BLaER1 treated with 17β-estradiol and CSF1 and Interleukin-3, amounts not matched to agents 10 nM and 100 nM (cell line): ENCODE data around the gene GLYATL1B.
"Not testable (repeated sequence)": the region's sequence is repeated elsewhere in the genome, so short reads cannot be mapped to it uniquely, and the experiment has no call there.

Experiments used
- H3K27ac ChIP-seq, 11 experiments: shearing (Covaris generic); formaldehyde crosslinking; 2 replicates each; pipeline ENCODE4 v1.8.1; 2022
- H3K27me3 ChIP-seq, 11 experiments: shearing (Covaris generic); formaldehyde crosslinking; 2 replicates each; pipeline ENCODE4 v1.8.1; 2022
- H3K36me3 ChIP-seq, 11 experiments: shearing (Covaris generic); formaldehyde crosslinking; 2 replicates each; pipeline ENCODE4 v1.8.1; 2022
- H3K4me1 ChIP-seq, 10 experiments: shearing (Covaris generic); formaldehyde crosslinking; 2 replicates each; pipeline ENCODE4 v1.8.1; 2022
- H3K4me2 ChIP-seq, 11 experiments: shearing (Covaris generic); formaldehyde crosslinking; 2 replicates each; pipeline ENCODE4 v1.8.1; 2022
- H3K4me3 ChIP-seq, 10 experiments: shearing (Covaris generic); formaldehyde crosslinking; 2 replicates each; pipeline ENCODE4 v1.8.1; 2022
- H3K9ac ChIP-seq, 11 experiments: shearing (Covaris generic); formaldehyde crosslinking; 2 replicates each; pipeline ENCODE4 v1.8.1; 2022
- H3K9me3 ChIP-seq, 11 experiments: shearing (Covaris generic); formaldehyde crosslinking; replicated peaks in 1 of 11; 2 replicates each; pipeline ENCODE4 v1.8.1; 2022
- H4K20me1 ChIP-seq, 11 experiments: shearing (Covaris generic); formaldehyde crosslinking; 2 replicates each; pipeline ENCODE4 v1.8.1; 2022
- Cebpa-rat ChIP-seq, 11 experiments: shearing (Covaris generic); IDR thresholded peaks; 2 replicates each; pipeline ENCODE4 v1.8.1; 2022

The GLYATL1B gene

DNA sequence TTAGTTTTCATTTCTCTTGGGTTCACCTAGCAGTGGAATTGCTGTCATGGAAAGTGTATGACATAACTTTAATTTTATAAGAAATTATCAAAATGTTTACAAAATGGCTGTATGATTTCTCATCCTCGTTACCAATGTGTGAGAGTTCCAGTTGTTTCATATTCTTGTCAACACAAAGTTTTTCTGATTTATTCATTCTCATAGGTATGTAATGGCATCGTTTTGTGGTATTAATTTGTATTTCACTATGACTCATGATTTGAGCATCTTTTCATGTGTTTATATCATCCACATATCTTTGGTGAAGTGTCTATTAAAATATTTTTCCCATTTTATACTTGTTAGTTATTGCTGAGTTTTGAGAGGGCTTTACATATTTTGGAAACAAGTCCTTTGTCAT, 26.4 kb downstream of the GLYATL1B start:
- no peak overlapping the region for H3K4me2 ChIP-seq
- peaks cover 18 to 86% (median 82%) of the 10 kb centered on the region in 11 experiments for H3K36me3 ChIP-seq
- H3K4me3 ChIP-seq = no peak overlapping the region
- H3K9ac ChIP-seq = no peak overlapping the region
- no peak overlapping the region for H3K27ac ChIP-seq
- no peaks in the 10 kb centered on the region for H3K27me3 ChIP-seq
- no peak for TF ChIP-seq Cebpa-rat (IDR thresholded peaks at IDR 0.05)
- no peaks in the 10 kb centered on the region; a peak in 1 of 22 replicates for H4K20me1 ChIP-seq
- H3K4me1 ChIP-seq = peaks cover 19 to 36% (median 22%) of the 10 kb centered on the region in 10 experiments
- peaks cover 20 to 65% (median 46%) of the 10 kb centered on the region in 11 experiments for H3K9me3 ChIP-seq

DNA sequence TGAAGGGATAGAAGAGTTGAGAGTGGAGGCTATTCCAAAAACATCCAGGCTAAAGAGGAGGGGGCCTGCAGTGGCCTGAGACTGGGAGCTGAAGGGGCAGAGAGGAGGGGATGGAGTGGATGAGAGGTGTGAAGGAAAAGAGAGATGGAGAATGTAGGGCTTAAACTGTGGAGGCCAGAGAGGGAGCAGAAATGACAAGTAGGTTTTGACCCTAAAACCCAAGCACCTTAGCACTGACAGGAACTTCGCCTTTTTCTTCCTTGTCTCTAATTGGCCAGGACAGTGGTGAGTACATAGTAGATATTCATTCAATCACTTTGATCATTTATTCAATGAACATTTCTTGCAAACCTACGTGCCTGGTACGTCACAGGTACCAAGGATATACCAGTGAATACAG, 28.2 kb downstream of the GLYATL1B start:
- no peak for TF ChIP-seq Cebpa-rat (IDR thresholded peaks at IDR 0.05)
- H3K27me3 ChIP-seq = no peaks in the 10 kb centered on the region
- no peak overlapping the region for H3K9ac ChIP-seq
- no peak overlapping the region for H3K4me2 ChIP-seq
- H3K4me3 ChIP-seq = no peak overlapping the region
- H3K4me1 ChIP-seq = peaks cover under 1 to 18% (median 5%) of the 10 kb centered on the region in 10 experiments; a peak in 18 of 20 replicates
- H3K27ac ChIP-seq = no peak overlapping the region
- H3K36me3 ChIP-seq = peaks cover 34 to 100% (median 100%) of the 10 kb centered on the region in 11 experiments
- peaks cover 38 to 84% (median 65%) of the 10 kb centered on the region in 11 experiments for H3K9me3 ChIP-seq
- no peaks in the 10 kb centered on the region for H4K20me1 ChIP-seq

GRCh38 chr11:59115553-59115952, 29.4 kb downstream of the GLYATL1B start:
- H3K9me3 ChIP-seq = peaks cover 44 to 92% (median 74%) of the 10 kb centered on the region in 11 experiments
- H3K27me3 ChIP-seq = no peaks in the 10 kb centered on the region
- no peak for TF ChIP-seq Cebpa-rat (IDR thresholded peaks at IDR 0.05)
- no peaks in the 10 kb centered on the region for H4K20me1 ChIP-seq
- no peak overlapping the region for H3K27ac ChIP-seq
- peaks cover 0 to 7% (median 0%) of the 10 kb centered on the region in 10 experiments; a peak in 2 of 20 replicates for H3K4me1 ChIP-seq
- H3K9ac ChIP-seq = no peak overlapping the region
- H3K36me3 ChIP-seq = peaks cover 35 to 100% (median 97%) of the 10 kb centered on the region in 11 experiments
- H3K4me3 ChIP-seq = no peak overlapping the region
- H3K4me2 ChIP-seq = no peak overlapping the region

DNA sequence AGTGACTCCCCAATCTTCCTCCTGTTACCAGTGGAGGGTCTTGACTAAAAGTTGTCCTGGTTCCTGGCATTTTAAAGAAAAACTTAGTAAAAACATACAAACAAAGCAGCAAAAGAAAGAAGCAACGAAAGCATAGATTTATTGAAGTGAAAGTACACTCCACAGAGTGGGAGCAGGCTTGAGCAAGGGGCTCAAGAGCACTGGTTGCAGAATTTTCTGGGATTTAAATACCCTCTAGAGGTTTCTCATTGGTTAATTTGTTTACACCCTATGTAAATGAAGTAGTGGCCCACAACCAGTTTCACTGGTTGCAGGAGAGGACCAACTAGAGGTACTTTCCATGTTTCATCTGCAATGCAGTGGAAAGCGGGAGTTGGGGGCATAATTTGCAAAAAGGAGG, 31.7 kb downstream of the GLYATL1B start:
- H3K27ac ChIP-seq = no peak overlapping the region
- H3K4me3 ChIP-seq = 0 out of 20 replicates have a peak overlapping the region, but pooled peaks of 4 of the 10 experiments have one; percentile 1 to 19 (median 10)
- no peak overlapping the region for H3K4me2 ChIP-seq
- H3K27me3 ChIP-seq = no peaks in the 10 kb centered on the region
- no peaks in the 10 kb centered on the region for H4K20me1 ChIP-seq
- H3K9me3 ChIP-seq = peaks cover 46 to 97% (median 90%) of the 10 kb centered on the region in 11 experiments
- peaks cover 35 to 100% (median 95%) of the 10 kb centered on the region in 11 experiments for H3K36me3 ChIP-seq
- no peaks in the 10 kb centered on the region for H3K4me1 ChIP-seq
- H3K9ac ChIP-seq = no peak overlapping the region
- TF ChIP-seq Cebpa-rat (IDR thresholded peaks at IDR 0.05) = no peak

DNA sequence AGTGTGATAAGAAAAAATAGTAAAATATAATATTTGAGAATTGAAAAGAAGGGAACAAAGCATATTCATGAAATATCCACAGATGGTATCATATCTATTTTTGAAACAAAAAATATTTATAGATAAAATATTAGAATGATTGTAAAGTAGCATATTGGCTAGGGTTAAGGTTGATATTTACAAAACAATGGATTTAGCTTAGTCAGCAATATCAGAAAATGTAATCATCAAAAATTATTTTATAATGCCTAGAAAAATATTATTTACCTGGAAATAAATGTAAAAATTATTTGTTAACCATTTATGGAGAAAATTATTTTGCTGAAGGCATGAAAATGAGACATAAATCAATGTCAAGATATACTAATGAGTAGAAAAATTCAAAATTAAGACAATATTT, 33.7 kb downstream of the GLYATL1B start:
- Histone ChIP-seq H3K4me2 (no peak overlapping the region), H3K27ac (no peak overlapping the region), H3K27me3 (no peaks in the 10 kb centered on the region), H3K4me3 (no peak overlapping the region), H3K9ac (no peak overlapping the region), H4K20me1 (no peaks in the 10 kb centered on the region), H3K36me3 (peaks cover 36 to 100% (median 95%) of the 10 kb centered on the region in 11 experiments), H3K9me3 (peaks cover 44 to 97% (median 92%) of the 10 kb centered on the region in 11 experiments), H3K4me1 (no peaks in the 10 kb centered on the region)
- no peak for TF ChIP-seq Cebpa-rat (IDR thresholded peaks at IDR 0.05)

GRCh38 chr11:59135648-59136461, 49.7 kb downstream of the GLYATL1B start:
- H3K9ac ChIP-seq = peak overlapping the region; percentile 35 to 70 (median 57); a peak in 18 of 22 replicates
- H4K20me1 ChIP-seq = no peaks in the 10 kb centered on the region
- H3K9me3 ChIP-seq = peaks cover 25 to 30% (median 28%) of the 10 kb centered on the region in 11 experiments
- no peak overlapping the region for H3K4me3 ChIP-seq
- H3K27ac ChIP-seq = peak overlapping the region in 7 of 11 experiments; percentile 11 to 51 (median 34); a peak in 4 of 22 replicates
- peaks cover 0 to 11% (median 6%) of the 10 kb centered on the region in 10 experiments; a peak in 10 of 20 replicates for H3K4me1 ChIP-seq
- peaks cover 28 to 62% (median 43%) of the 10 kb centered on the region in 11 experiments for H3K36me3 ChIP-seq
- H3K27me3 ChIP-seq = no peaks in the 10 kb centered on the region
- peak overlapping the region; percentile 39 to 68 (median 50); a peak in 19 of 22 replicates for H3K4me2 ChIP-seq
- TF ChIP-seq Cebpa-rat (IDR thresholded peaks at IDR 0.05) = no peak

DNA sequence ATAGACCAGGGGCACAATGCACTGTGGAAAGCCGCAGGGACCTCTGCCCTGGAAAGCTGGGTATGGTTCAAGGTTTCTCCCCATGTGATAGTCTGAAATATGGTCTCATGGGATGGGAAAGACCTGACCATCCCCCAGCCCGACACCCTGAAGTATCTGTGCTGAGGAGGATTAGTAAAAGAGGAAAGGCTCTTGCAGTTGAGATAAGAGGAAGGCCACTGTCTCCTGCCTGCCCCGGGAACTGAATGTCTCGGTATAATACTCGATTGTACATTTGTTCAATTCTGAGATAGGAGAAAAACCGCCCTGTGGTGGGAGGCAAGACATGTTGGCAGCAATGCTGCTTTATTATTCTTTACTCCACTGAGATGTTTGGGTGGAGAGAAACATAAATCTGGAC, 50.4 kb downstream of the GLYATL1B start:
- peaks cover 18 to 23% (median 21%) of the 10 kb centered on the region in 11 experiments for H3K9me3 ChIP-seq
- H3K36me3 ChIP-seq = peaks cover 21 to 55% (median 36%) of the 10 kb centered on the region in 11 experiments
- not testable (repeated sequence) for H3K27me3 ChIP-seq, H4K20me1 ChIP-seq, H3K4me3 ChIP-seq
- H3K9ac ChIP-seq = peak overlapping the region in 6 of 11 experiments; percentile 38 to 63 (median 57); a peak in 3 of 22 replicates
- H3K4me2 ChIP-seq = peak overlapping the region in 9 of 11 experiments; percentile 39 to 68 (median 53); a peak in 12 of 22 replicates
- peak overlapping the region in 3 of 11 experiments; percentile 11 to 49 (median 45); a peak in 2 of 22 replicates for H3K27ac ChIP-seq
- H3K4me1 ChIP-seq = peaks cover 0 to 18% (median 11%) of the 10 kb centered on the region in 10 experiments; a peak in 13 of 20 replicates

GRCh38 chr11:59137190-59137589, 51.1 kb downstream of the GLYATL1B start:
- no peaks in the 10 kb centered on the region for H3K27me3 ChIP-seq
- TF ChIP-seq Cebpa-rat (IDR thresholded peaks at IDR 0.05) = no peak

DNA sequence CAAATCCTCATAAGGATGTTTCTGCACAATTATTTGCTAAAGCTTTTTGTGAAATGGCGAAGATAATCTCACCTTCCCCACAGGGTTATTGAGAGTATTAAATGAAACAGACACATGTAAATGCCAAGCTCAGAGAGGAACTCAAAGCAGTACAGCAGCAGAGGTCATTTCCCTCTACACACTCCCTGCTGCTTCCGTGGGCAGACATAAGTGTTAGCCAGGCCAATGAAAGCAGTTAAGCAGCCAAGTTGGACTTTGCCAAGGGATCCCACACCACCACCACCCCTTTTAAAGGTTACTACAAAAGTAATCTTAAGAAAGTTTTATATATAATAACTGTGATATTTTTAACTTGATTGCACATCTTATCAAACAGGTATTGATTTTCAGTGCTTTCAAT, 52.5 kb downstream of the GLYATL1B start:
- TF ChIP-seq Cebpa-rat (IDR thresholded peaks at IDR 0.05) = no peak
- no peak overlapping the region for H3K4me3 ChIP-seq
- peaks cover 0 to 34% (median 15%) of the 10 kb centered on the region in 11 experiments; a peak in 15 of 22 replicates for H3K36me3 ChIP-seq
- H4K20me1 ChIP-seq = no peaks in the 10 kb centered on the region
- peaks cover 9 to 32% (median 23%) of the 10 kb centered on the region in 10 experiments for H3K4me1 ChIP-seq
- no peak overlapping the region for H3K27ac ChIP-seq
- peaks cover 0 to 2% (median 0%) of the 10 kb centered on the region in 11 experiments; a peak in 5 of 22 replicates for H3K9me3 ChIP-seq
- no peak overlapping the region for H3K9ac ChIP-seq
- H3K4me2 ChIP-seq = no peak overlapping the region
- H3K27me3 ChIP-seq = no peaks in the 10 kb centered on the region

More at GRCh38 chr11:59137190-59137589, 51.1 kb downstream of the GLYATL1B start:
- no peak overlapping the region for H3K4me2 ChIP-seq
- H3K4me3 ChIP-seq = no peak overlapping the region
- H3K9ac ChIP-seq = no peak overlapping the region
- no peak overlapping the region for H3K27ac ChIP-seq
- H3K36me3 ChIP-seq = peaks cover 14 to 48% (median 30%) of the 10 kb centered on the region in 11 experiments
- peaks cover 12 to 17% (median 14%) of the 10 kb centered on the region in 11 experiments for H3K9me3 ChIP-seq
- no peaks in the 10 kb centered on the region for H4K20me1 ChIP-seq
- H3K4me1 ChIP-seq = peaks cover 4 to 24% (median 17%) of the 10 kb centered on the region in 10 experiments; a peak in 16 of 20 replicates
